Left colon (tissue), 2 donors: ENCODE measurements around the gene ATG12. TPM values are rescaled to one million over a fixed set of nuclear protein-coding genes. Genes with fewer than 3 reads are reported as not detected.

Experiments
- total RNA-seq, 2 donors: library from RNA; stranded (reverse); fragmentation: NEBNext Ultra II Directional; extraction: Animal tissue kit (Norgen Biotek cat#: 25700); gene quantifications; one replicate each; pipeline ENCODE4 v1.2.1, GENCODE V29; 2021
- donor health status: DM: no; HTN: no; CAD: no.
- donor health status: DM: yes; HTN: yes; CAD: no.

Gene ATG12
- total RNA-seq, 2 donors from 2014 or later: 31.2 to 32.8 TPM

Other genes starting within 250 kb of the ATG12 start
- gene TICAM2, start 239.1 kb downstream of the ATG12 start, total RNA-seq: 1 to 10 TPM; 1.7 to 2.2 TPM
- gene TMED7, start 215.5 kb downstream of the ATG12 start, total RNA-seq: 100 to 1,000 TPM; 108 to 125 TPM
- gene CDO1, start 24.9 kb downstream of the ATG12 start, total RNA-seq: under 1 TPM; 0.55 to 0.95 TPM
- gene AP3S1, start 370 bp upstream of the ATG12 start, total RNA-seq: 10 to 100 TPM; 73.4 to 90.4 TPM
- gene LVRN, start 120.9 kb upstream of the ATG12 start, total RNA-seq: 1 to 10 TPM in 1 of 2 donors, under 1 TPM in 1; 0.52 to 2.8 TPM
- not detected for gene ARL14EPL, start 190.9 kb upstream of the ATG12 start, total RNA-seq
- 10 to 100 TPM; 23.4 to 27.2 TPM for gene COMMD10, start 243.5 kb upstream of the ATG12 start, total RNA-seq